Fibroblast of lung (primary cell): ENCODE results near the gene ITGB4.

Source experiments
- EZH2 ChIP-seq: IDR thresholded peaks from 2 replicates; pipeline ENCODE4 v1.5.1; 2012; ENCODE audit warnings: low read length, control low read depth, mild to moderate bottlenecking; ENCODE audit errors: missing control alignments
- TF ChIP-seq, protein P1 (sequence below), 2 donors: IDR thresholded peaks in 1 of 2; conservative IDR thresholded peaks in 1 of 2; 1 replicate in 1 of 2; 2 replicates in 1 of 2; pipeline ENCODE4 v1.5.1; 2011 to 2012; ENCODE audit warnings: low read length in 2 of 2, control low read depth in 1 of 2, inconsistent platforms in 1 of 2, low read depth in 1 of 2, mild to moderate bottlenecking in 1 of 2

DNA sequence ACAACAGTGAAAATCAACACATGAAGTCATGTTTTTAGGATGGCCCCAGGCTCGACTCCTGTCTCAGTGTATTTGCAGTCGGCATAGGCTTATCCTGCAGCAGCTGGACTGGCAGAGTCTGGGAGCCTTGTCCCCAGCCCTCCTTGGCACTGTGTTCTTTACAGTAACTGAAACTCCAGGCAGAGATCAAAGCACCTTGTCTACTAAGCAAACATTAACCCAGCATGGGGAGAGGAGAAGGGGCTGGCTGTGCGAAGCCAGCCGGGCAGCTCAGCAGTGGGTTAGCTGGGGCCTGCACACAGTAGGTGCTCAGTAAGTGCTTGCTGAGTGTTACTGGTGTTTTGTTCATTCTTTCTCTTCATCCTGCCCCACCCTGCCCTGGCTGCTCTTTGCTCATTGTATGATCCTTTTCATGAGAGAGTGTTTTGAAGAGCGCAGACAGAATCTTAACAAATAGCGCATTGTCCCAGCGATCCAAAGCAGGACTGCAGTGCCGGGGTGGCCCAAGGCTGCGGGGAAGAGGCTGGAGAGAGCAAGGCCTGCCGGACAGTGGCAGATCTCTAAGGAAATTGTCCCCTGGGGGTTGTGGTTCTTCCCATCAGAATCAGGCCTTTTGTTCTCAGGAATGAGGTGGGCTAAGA lies 23.5 kb upstream of the ITGB4 start:
- TF ChIP-seq, protein P1, sequence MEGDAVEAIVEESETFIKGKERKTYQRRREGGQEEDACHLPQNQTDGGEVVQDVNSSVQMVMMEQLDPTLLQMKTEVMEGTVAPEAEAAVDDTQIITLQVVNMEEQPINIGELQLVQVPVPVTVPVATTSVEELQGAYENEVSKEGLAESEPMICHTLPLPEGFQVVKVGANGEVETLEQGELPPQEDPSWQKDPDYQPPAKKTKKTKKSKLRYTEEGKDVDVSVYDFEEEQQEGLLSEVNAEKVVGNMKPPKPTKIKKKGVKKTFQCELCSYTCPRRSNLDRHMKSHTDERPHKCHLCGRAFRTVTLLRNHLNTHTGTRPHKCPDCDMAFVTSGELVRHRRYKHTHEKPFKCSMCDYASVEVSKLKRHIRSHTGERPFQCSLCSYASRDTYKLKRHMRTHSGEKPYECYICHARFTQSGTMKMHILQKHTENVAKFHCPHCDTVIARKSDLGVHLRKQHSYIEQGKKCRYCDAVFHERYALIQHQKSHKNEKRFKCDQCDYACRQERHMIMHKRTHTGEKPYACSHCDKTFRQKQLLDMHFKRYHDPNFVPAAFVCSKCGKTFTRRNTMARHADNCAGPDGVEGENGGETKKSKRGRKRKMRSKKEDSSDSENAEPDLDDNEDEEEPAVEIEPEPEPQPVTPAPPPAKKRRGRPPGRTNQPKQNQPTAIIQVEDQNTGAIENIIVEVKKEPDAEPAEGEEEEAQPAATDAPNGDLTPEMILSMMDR (conservative IDR thresholded peaks at IDR 0.05 in 1 of 2, IDR thresholded peaks at IDR 0.05 in 1 of 2; ENCODE audit: low read depth in 1 of 2, low read length in 2 of 2): no peak
- TF ChIP-seq EZH2: no peak
